Islet of Langerhans (tissue), 1 donor: ENCODE results near the gene DLX3.
"Not testable (repeated sequence)": the region's sequence is repeated elsewhere in the genome, so short reads cannot be mapped to it uniquely, and the experiment has no call there.

Source experiments
- FAIRE-seq: peaks from one replicate; lab custom pipeline; 2011; peaks lifted over from hg19 to GRCh38; lab: Jason Lieb, UNC

The DLX3 gene

GRCh38 chr17:49995055-49995738, at the start of gene DLX3:
Gene DLX3, minus strand, starts transcription at chr17:49995224. Its CDS starts 226 bp downstream, at chr17:49994998.
- no peak for FAIRE-seq

DNA sequence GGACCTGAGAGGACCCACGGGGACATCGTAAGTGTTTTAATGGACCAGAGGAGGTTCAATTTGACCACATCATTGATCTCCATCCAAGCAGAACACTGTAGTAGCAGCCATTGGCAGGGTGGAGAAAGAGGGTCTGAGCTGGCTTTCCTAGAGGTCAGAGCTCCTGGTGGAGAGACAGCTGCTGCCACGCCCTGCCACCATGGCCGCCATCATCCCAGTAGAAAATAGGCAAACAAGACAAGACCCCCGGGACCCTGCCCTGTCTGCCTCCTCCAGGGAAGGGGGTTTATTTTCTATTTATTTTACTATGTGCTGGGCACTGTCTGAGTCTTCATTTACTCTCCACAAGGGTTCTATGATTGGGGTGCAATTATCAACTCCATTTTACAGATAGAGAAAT, 49.5 kb upstream of the DLX3 start:
- FAIRE-seq: no peak

- FAIRE-seq: no peak
These were observed 48.5 kb upstream of the DLX3 start for GRCh38 chr17:50043290-50044148.

GRCh38 chr17:50042211-50042610, 47.2 kb upstream of the DLX3 start:
- no peak for FAIRE-seq

- FAIRE-seq: not testable (repeated sequence)
These were observed 45.5 kb upstream of the DLX3 start for GRCh38 chr17:50040496-50040895.

DNA sequence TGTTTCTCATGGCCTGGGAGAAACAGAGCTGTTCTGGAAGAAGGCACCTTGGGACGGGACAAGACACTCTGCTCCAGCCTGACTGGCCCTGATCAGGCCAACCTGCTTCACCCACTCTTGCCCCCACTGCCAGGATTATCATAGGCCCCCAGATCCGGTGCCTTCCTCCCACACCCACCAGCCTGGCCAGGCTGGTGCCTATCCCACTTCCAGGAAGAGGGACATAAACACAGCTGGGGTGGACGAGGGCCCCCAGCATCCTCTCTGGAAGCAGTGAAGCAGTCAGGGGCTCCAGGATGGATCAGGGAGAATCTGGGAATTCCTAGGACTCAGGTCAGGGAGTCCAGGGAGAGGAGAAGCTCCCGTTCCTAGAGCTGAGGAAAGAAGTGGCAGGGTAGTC, 44.0 kb upstream of the DLX3 start:
- FAIRE-seq: no peak

- no peak for FAIRE-seq
These were observed 42.5 kb upstream of the DLX3 start for GRCh38 chr17:50037321-50038107.

DNA sequence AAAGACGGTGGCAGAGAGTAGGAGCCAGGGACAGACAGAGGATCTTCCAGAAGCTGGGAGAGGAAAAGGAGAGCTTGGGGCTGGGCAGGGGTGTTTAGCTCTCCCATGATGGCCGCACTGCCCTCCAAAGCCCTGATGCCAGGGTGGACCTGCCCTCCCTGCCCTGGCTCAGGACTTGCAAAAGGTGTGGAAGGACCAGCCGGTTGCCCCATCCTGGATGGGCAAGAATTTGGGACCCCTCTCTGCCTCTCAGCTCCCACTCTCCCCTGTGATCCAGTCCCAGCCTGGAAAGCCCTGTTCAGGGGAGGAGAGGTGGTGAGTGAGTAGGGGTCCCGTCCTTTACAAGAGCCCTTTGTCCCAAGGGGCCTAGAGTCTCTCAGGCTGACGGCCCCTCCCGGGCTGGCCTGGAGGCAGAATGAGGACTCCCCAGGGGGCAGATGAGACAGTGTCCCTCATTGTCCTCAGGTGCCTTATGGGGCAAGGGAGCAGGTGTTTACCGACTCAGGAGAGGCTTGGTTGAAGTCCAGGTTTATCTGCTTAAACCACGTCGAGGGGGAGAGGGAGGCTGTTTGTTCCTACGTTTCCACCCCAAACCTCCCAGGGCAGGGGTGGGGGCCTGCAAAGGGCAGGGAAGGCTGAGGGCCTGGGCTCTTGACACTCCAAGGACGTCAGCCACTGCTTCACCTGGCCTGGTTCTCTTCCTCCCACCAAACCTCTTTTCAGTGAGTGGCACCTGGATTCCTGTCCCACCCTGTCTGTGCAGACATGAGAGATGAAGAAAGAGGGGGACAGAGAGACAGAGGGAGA, 41.6 kb upstream of the DLX3 start:
- no peak for FAIRE-seq

DNA sequence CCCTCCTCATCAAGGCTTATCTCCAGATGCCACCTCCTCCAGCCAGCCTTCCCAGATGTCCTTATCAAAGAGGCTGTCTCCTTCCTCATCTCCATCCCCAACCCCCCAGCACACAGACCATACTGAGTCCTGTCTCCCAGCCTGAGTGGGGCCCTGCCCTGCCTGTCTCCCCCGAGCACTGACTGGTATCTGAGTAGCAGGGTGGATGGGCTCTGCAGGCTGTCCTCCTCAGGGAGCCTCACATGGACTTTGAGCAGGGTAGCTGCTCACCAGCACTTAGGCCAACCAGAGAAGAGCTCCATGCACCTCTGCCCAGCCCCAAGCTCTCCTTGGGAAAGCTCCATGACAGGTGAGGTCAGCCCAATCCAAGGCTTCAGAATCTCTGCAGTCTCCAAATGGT, 40.9 kb upstream of the DLX3 start:
- no peak for FAIRE-seq

DNA sequence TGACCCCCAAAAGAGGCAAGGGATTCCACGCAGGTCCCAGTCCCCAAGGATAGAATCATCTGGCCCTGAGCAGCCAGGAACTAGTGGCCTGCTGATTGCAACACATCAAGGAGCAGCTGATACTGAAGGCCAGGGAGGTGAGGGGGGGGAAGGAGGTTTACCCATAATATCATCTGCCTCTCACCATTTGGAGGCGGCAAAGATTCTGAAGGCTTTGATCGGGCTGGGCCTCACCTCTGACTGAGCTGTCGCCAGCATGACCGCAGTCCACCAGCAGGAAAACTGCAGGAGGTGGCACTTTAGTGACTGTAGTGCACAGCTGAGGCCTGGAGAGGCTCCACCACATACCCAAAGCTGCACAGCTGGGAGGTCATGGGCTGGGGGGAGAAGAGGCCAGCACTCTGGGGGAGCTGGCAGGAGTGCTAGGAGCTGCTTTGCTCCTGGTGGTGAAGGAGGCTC, 40.4 kb upstream of the DLX3 start:
- no peak for FAIRE-seq

DNA sequence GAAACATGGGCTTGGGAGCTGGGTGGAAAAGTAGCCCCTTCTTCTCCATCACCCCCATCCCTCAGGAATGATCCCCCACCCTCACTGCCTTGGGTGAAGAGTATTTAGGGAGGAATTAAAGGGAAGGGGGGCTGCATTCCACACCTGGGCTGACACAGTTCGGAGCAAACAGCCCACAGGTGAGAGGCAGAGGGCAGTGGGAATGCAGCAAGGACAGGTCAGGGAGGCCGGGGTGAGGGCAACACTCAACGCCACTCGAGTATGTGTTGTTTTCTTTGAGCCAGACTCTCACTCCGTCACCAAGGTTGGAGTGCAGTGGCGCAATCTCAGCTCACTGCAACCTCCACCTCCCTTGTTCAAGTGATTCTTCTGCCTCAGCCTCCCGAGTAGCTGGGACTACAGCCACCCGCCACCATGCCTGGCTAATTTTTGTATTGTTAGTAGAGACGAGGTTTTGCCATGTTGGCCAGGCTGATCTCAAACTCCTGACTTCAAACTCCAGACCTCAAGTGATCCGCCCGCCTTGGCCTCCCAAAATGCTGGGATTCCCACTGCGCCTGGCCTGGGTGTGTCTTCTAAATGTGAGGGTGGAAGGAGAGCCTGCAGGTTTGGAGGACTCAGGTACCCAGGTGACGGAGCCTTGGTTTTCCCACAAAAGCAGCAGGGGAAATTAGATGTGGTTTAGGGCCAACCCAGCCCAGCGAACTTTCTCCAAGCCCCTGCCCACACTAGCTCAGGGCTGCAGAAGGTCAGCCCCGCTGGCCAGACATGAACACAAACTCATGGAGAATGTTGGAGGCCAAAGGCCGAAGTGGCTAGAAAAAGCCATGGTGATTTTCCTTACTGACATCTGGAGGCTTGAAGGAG, 39.7 kb upstream of the DLX3 start:
- FAIRE-seq: no peak

DNA sequence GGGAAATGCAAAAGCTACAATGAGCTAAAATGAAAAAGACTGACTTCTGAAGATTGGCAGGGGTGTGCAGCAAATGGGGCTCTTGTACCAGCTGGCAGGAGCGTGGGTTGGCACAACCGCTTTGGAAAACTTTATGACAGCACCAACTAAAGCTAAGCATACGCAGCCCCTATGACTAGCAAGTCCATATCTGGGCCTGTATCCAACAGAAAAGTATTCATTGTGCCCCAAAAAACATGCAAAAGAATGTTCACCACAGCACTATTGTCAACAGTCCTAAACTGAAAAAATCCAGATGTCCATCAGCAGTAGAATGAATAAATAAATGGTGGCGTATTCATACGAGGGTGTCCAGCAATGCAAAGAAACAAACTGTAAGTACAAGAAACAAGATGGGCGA, 38.3 kb upstream of the DLX3 start:
- no peak for FAIRE-seq

- FAIRE-seq: no peak
These were observed 34.2 kb upstream of the DLX3 start for GRCh38 chr17:50029185-50029584.

DNA sequence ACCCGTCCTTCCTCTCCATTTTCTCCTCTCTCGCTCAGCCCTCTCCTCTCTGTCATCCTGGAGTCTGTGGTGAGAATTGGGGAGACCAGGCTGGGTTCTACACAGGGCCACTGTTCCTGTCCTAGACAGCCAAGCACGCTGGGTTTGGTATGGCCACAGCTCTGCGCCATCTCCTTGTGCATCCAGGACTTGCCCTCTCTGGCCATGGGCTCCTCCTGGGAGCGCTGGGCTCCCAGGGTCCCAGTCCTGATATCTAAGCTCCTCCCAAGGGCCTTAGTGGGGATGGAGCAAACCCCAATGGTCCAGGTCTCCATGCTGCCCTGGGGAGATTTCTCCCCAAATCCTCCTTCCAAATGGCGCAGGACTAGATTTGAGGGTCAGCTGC, 33.7 kb upstream of the DLX3 start:
- no peak for FAIRE-seq

GRCh38 chr17:50027881-50028735, 33.1 kb upstream of the DLX3 start:
- FAIRE-seq: no peak

GRCh38 chr17:50027172-50027880, 32.3 kb upstream of the DLX3 start:
- FAIRE-seq: no peak

DNA sequence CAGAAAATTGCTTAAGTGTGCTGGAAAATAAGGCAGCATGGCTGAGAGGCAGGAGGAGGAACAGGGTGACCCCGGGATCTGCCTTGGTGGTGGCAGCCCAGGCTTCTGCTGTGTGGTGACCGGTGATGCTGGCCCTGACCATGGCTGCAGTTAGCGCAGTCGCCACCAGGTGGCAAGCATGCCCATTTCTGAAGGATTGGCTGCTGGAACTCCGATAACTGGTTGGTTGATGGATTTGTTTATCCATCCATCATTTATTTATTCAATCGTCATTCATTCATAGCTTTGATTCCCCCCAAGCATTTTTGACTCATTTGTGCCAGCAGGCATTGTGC, 31.8 kb upstream of the DLX3 start:
- no peak for FAIRE-seq

DNA sequence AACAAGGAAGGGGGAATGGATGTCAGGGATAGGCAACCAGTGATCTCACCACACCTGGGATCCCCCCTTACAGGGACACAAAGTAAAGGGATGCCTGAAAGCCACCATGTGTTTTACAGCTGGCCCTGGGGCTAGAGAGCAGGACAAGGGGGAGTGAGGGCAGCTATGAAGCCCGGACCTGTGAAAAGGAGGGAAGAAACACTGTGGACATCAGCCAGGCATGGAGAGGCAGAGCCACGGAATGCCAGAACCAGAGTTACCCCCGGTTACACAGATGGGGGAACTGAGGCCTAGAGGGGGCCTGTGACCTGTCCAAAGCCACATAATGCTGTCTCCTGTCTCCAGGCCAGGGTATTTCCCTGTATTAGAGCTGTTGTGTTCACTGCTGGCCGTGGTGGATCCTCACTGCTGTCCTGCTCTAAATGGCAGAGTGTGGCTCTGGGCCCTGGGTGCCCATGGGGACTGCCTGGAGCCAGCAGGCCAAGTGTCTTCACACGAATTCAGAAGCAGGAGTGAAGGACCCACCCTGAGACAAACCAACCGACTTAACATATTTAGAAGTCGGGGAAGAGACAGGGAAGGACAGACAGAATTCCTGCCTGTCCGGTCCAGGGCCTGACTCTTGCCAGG, 31.1 kb upstream of the DLX3 start:
- no peak for FAIRE-seq

DNA sequence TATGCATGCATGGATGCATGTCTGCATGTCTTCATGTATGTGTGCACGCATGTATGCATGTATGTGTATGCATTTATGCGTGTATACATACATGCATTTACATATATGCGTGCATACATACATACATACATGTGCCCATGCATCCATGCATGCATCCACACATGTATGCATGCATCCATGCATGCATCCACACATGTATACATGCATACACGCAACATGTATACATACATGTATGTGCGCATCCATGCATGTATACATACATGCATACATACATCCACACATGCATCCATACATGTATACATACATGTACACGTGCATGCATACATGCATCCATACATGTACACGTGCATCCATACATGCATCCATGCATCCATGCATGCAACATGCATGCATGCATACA, 29.8 kb upstream of the DLX3 start:
- FAIRE-seq: no peak
